LNCAP (cell line): ENCODE results near the gene ULK3.

Experiments
- CTCF ChIP-seq: fragments of 450-650 bp; IDR thresholded peaks from 2 replicates; pipeline ENCODE4 v1.5.1; 2017; ENCODE audit warnings: mild to moderate bottlenecking

ULK3 gene

GRCh38 chr15:74842581-74843444 lies at the start of gene ULK3:
Gene ULK3 (minus strand): TSS chr15:74843156. CDS start chr15:74843105, 51 bp downstream.
- peak; percentile 69 for TF ChIP-seq CTCF

- no peak for TF ChIP-seq CTCF
Measured at GRCh38 chr15:74892313-74892712, 49.4 kb upstream of the ULK3 start.

GRCh38 chr15:74891469-74891868 lies 48.5 kb upstream of the ULK3 start:
- no peak for TF ChIP-seq CTCF

- no peak for TF ChIP-seq CTCF
Measured at GRCh38 chr15:74890665-74890960, 47.7 kb upstream of the ULK3 start.

DNA sequence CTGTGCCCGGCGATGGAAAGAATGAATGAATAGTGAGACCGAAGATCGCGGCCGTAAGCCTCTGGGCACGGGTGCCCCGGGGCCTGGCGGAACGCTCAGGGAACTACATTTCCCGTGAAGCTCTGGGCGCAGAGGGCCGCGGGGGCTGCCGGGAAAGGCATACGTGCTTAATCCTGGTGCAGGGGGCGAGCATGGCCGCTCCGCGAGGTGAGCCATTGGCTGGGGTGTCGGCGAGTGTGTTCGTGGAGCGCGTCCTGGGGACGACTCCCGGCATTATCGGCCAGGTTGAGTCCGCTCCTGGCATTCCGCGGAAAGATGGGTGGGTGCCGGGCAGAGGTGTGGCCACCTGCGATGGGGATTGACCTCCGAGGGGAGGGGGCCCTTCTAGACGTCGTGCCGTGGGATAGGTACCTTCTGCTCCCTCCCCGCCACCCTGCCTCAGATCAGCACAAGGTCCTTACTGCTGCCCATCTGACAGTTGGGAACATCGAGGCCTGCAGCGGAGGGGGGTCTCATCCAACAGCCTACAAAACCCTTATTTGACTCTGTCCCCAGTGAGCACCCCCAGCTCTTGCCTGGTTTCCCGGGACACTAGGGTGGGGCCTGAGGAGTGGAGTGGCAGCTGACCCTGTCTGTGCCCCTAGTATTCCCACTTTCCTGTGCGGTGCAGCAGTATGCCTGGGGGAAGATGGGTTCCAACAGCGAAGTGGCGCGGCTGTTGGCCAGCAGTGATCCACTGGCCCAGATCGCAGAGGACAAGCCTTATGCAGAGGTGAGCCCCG lies 47.1 kb upstream of the ULK3 start, which contains the start of gene MPI:
Gene MPI (plus strand): TSS at position 160 of the 782 bp plus-strand sequence. CDS start 32 bp downstream, at position 192.
- no peak for TF ChIP-seq CTCF

GRCh38 chr15:74889390-74889882 lies 46.5 kb upstream of the ULK3 start:
- TF ChIP-seq CTCF, result no peak

DNA sequence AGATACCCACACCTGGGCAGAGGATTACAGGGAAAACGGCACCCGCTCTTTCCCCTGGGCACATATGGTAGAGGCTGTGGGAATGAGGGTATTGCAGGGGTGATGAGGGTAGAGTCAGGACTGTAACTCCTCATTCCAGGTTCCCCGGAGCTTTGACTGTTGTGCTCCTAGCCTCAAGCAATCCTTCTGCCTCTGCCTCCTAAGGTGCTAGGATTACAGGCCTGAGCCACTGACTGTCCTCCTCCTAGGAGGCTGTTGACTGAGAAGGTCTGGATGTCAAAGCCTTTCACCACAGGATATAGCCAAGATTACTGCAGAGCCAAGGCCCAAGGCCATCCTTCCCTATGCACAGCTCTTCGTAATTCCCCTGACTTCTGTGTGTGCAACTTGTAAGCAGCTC lies 45.8 kb upstream of the ULK3 start:
- TF ChIP-seq CTCF, result no peak
